DMS 273 treated with DMSO at 0.1 percent for 48 hours (cell line): ENCODE measurements around the gene SLC48A1.
"Not testable (repeated sequence)": the region's sequence is repeated elsewhere in the genome, so short reads cannot be mapped to it uniquely, and the experiment has no call there.

Source experiments
- DNase-seq: peaks from one replicate; lab custom pipeline; 2025; lab: John Stamatoyannopoulos, UW

The SLC48A1 gene

DNA sequence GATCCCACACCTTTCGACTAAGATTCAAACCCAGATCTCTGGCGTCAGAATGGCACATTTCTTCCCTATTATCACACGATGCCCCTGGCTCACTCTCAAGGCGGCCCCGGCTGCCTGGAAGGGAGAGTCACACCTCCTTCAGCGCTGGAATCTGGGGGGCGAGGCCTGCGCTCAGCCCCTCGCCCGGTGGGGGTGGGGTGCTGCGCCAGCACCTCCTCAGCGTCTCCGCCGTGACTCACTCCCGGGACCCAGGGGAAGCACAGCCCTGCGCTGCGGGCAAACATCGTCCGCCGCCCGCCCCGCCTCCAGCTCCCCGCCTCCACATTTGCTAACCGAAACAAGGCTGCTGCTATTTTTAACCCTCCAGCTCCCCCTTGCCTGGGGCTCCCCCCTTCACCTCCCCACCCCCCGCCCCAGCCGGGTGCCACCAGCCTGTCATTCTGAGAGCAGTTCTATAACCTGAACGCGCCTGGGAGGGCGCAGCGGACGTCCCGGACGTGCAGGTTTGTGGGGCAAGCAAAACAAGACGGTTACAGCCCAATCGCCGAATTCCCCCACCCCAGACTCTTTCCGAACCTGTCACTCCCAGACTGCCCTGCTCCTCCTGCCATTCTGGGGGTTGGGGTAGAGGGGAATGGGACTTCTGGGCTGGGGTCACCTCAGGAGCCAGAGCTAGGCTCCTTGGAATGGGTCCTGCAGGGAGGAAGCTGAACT lies 39.9 kb downstream of the SLC48A1 start:
- no peak for DNase-seq

DNA sequence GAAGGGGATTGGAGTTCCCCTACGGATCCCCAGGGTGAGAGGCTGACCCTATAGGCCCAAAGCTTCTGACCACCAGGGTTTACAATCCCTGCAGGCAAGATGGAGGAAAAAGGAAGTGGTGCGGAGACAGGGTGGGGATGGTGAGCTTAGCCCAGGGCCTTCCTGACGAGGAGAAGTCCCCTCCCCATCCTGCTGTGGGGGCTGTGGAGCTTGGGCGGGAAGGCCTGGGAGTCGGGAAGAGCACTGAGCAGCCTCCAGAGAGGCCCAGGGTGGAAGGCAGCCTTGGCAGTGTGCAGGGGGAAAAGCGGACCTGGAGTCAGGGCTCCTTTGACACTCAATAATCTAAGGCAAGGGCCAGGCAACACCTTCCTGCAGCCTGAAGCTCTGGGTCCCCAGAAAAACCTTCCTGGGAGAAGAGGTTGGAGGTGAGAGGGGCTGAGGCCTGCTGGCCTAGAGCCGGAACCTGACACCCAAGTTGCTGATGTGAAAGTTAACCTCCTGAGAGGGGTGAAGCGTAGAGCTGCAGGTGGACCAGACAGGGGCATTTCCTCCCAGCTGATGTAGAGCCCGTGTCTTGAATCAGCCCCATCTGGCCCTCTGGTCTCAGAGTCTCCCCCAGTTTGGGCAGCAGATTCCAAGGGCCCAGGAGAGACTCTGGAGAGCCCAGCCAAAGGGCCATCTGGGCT lies 40.6 kb downstream of the SLC48A1 start:
- no peak for DNase-seq

DNA sequence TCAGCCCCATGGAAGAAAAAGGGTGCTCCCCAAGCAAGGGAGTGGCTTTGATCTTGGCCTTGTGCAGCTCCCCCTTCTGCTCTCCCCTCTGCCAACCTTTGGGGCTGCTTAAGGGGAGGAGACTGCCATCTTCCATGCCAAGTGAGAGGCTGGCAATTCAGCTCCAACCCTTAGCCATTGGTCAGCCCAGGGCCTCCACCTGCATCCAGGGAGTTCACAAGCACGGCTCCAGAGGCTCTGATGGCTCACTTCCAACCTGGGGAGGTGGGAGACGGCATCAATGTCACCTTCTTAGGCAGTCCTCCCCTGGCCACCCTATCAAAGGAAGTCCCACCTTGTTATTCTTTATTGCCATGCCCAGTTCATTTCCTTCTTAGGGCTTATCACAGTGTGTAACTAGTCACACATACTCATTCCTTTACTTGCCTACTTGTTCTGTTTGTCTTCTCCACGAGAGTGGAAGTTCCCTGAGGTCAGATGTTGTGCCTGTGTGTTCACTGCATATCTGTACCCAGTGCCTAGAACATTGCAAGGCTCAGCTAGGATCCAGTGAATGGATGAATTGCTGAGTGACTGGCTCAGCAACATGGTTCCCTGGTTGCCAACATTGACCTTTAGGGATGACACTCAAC lies 41.6 kb downstream of the SLC48A1 start:
- DNase-seq, result no peak

DNA sequence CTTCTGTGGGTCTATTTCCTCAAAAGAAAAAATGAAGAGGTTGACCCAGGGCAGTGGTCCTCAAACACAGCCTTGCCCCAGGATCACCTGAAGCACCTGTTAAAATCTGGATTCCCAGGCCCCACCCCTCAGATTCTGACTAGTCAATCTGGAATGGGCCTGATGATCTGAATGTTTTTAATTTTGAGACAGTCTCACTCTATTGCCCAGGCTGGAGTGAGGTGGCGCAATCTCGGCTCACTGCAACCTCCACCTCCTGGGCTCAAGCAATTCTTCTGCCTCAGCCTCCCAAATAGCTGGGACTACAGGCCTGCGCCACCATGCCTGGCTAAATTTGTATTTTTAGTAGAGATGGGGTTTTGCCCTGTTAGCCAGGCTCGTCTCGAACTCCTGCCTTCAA lies 42.4 kb downstream of the SLC48A1 start:
- DNase-seq, result not testable (repeated sequence)

DNA sequence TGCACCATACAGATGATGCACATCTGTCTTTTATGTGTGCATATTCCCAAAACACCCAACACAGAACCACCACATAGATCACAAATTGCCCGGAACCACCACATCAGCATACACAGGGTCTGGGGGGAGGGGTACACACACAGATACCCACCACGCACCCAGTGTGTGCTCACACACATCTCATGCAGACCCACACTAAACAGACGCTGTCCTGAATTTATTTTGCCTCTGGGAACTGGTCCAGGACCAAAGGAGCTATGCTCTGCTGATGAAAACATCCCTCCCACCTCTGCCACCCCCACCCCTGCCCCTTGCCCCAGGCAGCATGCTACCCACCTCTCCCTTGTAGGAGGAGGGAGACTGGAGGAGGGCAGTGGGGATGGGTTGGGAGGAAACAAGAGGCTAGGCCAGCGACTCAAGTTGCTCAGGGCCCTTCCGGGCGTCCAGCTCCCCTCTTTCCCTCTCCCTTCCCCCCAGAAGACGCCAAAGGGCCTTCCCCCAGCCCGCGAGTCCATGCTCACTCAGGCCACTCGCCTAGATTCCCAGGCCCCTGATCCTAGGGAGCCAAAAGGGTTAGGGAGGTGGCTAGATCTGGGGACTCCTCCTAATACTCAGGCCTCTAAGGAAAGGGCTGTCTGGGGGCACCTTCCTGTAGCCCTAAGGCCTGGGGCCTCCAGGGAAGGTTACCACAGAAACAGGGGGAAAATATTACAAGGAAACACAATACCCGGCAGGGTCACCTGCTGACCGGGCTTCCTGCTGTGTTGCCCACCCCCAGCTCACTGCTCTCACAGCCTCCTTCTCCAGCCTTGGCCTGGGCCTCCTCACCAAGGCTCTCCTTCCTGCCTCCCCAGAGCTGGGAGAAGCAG lies 43.6 kb downstream of the SLC48A1 start:
- no peak for DNase-seq

DNA sequence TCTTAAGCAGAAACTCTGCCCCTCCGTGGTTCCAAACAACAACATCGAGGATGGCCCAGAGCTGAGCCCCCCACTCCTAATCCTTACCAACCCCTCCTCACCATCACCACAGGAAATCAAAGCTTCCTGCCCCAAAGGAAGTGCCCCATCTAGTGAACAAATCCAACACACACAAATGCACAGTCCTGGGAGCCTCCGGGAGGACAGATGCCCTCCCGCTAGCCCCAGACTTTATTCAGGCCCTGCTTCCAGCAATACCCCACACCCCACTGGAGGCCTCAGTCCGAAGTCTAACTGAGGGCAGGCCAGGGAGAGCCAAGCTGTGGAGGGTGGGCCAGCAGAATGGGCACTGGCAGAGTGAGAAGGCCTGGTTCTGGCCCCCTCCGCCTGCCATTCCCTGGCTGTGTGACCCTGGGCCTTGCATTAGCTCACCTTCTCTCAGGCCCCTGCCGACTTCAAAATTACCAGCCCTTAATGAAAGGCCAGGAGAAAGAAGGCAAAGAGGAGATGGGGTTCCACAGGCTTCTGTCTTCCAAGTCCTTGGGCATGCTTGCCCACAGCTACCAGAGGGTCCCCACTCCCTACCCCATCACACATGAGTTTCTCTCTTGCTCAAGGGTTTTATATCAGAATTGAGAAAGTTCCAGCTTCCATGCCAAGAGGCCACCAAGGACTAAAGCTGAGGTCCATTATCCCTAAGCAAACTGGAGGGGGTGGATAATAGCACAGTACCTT lies 44.4 kb downstream of the SLC48A1 start:
- no peak for DNase-seq

DNA sequence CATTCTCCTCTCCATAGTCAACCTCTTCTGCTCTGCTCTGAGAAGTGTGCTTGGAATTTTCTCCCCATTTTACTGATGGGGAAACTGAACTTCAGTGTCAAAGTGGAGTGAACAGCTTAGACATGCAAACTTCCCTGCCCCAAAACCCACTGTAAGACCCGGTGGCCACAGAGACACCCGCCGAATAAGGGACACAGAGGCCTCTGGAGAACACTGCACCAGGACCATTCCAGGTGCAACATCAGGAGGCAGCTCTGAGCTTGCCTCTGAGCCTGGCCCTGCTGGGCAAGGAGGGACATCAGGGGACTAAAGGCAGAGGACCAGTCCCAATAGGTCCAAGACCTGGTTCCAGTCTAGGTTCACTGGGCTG lies 45.0 kb downstream of the SLC48A1 start:
- no peak for DNase-seq

DNA sequence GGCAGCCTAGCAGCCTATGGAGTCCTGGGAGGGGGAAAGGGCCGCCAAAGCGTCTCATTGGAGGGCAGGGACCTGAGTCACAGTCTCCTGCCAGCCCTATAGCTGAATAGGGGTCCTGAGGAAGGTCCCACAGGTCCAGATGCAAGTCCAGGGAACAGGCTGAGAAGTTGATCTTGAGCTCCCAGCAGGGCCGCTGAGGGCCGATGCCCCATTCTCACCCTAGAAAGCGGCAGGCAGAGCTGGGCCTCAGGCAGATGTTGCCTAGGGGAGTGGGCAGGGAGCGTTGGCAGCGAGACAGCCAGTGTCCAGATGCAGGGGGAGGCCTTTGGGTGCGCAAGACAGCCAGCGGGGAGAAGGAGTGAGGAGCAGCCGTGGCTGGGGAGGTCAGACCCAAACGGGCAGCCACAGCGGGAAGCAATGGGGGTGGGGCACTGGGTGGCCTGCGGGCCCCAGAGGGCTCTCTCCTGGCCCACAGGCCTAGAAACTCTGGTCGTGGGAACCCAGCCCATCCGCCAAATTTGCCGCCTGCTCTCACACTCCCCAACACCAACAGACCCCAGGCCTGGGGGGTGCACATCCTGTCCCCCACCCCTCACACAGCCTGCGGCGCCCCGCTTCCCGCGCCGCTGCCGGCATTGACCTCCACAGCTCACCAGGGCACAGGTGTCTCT lies 45.6 kb downstream of the SLC48A1 start:
- no peak for DNase-seq

DNA sequence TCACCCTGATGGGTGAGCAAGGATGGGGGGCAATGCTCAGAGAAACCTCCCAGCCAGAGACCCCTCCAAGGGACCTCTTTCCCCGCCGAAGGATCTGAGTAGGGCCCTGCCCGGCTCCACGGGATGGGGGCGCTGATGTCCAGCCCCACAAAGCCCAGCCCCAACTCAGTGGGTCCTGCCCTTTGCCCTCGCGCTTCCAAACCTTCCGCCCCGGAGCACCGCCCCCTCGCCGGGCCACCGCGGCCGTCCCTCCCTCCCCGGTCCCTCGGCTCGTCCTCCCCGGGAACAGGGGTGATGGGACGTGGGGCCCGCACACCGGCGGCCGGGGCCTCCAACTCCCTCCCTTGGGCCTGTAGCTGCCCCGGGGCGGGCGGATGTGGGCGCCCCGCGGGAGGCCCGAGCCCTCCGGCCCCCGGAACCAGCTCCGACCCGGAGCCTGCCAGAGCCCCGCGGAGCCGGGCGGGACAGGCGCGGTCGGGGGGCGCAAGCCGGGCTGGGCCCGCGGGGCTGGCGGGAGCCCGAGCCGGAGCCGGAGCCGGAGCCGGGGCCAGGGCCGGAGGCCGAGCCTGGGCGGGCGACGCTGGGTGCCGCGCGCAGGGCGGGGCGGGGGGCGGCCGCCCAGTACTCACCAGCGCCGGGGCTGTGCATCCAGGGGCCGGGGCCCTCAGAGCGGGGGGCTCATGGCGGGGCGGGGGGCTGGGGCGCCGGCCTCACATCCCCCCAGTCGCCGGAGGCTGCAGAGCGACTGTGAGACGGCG lies 46.3 kb downstream of the SLC48A1 start:
- no peak for DNase-seq

DNA sequence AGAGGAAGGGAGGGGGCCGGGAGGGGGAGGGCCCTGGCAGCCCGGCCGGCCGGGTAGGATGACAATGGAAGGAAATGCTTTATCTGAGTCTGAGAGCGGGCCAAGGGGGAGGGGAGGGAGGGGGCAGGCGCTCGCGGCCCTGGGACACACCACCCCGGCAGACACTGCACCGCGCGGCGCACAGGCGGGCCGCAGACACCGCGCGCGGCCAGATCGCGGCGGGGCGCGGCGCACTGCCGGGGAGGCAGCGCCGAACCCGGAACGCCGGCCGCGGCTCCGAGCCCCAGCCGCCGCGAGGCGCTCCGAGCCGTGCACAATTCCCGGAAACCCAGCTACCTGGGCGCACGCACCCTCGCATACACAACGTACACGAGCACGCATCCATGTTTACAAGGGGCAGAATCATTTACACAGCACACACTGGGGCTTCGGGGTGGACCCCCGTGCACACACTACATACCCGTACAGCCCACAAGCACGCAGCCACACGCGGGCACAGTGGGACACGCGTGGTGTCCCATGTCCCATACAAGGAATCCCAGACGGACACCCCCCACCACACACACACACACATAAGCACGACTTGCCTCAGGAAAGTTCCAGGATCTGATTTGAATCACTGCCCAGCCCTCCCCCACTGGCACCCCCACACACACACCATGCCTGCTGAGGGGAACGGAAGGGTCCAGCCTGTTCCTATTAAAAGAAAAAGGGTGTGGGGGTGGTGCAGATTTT lies 47.0 kb downstream of the SLC48A1 start, which contains the start of gene HDAC7:
HDAC7 (minus strand) TSS at position 8 of the 735 bp plus-strand sequence. CDS start 118 bp downstream, outside the sequence.
- no peak for DNase-seq

DNA sequence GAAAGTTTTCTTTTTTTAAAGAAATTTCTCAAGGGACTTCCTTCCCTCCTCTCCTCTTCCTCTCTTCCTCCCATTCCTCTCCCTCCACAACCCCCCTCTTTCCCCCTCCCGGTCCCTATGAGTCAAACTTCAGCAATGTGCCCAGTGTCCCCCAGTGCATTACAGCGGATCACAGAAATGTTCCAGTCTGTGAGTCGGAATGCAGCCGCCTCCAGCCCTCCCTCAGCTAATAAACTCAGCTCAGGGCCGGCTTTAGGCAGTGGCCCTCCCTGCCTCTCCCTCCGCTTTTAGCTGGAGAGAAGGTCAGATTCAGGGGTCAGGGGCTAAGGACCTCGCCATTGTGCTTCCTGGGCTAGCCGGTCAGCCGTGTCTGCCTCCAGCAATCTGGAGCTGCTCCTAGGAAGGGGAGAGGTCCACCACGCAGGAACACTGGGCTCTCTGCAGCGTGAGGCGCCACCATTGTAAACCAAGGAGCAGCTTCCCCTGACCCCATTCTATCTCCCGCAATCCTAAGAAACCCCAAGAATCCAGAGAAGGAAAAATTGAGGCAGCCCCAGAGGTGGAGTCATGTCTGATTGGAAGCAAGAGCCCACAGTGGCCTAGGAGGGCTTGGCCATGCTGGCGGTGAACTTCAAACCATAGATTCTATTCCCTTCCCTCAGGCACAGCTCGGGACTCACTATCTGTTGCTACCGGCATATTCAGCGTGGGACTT lies 47.8 kb downstream of the SLC48A1 start:
- no peak for DNase-seq

DNA sequence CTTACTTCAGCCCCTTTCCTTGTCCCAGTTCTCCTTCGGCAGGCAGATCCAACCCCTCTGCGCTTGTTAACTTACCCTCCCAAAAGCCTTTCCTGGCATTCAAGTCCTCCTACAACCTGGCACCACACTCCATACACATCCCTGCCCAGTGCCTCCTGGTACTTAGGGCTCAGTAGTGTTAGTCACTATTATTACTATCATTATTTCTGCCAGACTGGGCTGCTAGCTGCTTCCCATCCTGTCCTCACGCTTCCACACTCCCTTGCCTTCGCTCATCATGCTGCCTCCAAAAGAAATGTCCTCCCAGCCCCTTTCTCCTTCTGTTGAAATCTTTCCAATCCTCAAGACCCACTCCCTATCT lies 48.3 kb downstream of the SLC48A1 start:
- no peak for DNase-seq

DNA sequence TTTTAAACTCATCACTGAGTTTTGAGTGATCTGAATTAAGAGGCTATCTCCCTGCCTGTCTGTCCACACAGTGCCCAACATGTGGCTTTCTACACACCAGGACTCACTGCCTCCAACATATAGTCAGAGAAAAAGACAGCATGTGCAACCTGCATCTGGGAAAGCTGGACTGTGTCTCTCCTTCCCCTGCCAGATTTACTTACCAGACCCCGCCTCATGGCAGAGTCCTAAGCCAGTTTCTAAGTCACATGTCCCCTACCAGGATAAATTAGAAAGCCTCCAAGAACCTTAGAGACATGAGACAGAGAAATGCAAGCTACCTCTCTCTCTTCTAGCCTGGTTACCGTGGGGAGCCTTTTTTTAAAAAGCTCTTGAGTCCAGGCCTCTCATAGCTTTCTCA lies 49.4 kb downstream of the SLC48A1 start:
- DNase-seq, result no peak

DNA sequence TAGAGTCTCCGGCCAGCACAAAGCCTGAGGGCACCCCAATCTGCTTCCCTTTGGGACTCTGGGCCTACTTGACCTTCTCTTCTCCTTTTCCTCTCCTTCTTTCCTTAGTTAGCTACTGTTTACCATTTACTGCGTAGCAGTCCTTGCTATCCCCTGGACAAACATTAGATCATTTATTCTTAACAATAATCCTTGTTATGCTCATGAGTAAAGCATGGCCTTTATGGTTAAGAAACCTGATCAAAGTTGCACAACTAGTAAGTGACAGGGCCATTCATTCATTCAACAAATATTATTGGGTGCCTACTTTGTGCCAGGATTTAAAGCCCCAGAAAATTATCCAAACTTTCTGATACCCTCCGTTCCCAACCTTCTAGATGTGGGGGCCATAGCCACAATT lies 49.8 kb downstream of the SLC48A1 start:
- no peak for DNase-seq

DNA sequence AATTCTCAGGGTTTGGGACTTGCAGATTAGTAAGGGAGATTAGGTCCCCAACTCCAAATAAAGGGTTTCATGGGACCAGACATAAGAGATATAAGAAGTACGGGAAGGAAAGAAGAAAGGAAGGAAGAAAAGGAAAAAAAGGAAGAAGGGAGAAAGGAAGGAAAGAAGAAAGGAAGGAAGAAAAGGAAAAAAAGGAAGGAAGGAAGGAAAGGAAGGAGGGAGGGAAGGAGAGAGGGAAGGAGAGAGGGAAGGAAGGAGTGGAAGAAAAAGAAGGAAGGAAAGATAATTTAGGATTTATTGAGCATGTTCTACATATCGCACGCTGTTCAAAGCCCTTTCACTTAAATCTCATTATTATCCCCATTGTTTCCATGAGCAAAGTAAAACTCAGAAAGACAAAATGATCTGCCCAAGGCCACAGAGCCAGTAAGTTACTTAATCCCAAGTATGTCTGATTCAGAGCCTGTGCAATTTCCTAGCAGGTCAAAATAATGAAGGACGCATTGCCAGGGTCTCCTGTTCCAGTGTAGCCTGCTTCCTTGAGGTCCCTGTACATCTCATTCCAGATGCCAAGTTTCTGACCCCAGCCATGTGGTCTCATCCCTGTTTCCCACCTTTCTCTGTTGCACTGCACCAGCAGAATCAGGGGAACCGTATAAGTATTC lies 50.5 kb downstream of the SLC48A1 start:
- DNase-seq, result no peak

DNA sequence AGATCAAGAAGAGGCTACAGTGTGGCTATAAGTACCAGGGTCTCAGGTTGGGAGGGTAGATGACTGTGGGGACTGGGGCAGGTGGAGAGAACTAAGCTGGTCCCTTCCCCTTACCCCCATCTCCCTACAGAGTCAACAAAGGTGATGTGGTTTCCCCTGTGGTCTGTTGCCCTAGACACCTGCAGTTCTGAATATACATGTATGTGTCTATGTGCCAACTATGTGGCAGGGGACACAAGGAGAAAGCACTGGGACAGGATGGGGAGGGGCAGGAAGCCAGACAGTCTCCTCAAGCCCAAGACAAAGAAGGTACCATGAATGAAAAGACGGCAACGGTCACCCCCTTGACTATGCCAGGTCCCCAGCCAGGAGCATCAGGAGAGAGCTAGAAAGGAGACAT lies 51.2 kb downstream of the SLC48A1 start:
- DNase-seq, result no peak

DNA sequence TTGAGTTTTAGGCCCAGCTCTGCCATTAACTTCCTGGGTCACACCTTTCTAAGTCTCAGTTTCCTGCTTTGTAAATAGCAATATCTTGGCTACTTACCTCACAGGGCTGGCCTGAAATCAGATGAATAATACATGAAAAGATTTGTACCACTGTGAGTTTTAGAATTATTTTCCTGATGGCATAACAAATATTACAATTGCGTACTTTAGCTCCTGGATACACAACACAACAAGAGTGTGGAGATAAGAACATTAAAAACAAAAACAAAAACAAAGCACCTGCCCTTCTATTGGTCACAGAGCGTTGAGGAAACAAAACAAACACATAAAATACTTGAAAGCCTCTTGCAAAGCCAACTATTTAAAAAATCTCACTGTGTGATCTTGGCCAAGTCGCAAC lies 51.6 kb downstream of the SLC48A1 start:
- DNase-seq, result no peak

DNA sequence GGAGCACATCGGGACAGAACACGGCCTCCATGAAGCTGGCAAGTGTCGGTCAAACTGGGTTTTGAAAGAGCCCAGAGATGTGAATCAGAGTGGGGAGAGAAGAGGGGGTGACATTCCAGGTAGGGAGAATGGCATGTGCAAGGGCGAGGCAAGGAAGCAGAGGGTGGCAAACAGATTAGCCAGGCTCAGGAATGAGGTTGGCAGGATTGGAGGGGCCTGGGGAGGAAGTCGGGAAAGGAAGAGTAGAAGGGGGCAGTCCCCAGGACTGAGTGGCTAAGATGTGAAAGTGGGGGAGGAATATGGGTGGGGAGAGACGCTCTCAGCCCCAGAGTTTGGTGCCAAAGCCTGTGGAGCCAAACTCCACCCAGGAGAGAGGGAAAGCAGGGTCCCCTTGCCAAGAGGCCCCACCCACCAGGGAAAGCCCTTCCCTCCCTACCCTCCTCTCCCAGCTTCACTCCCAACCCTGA lies 52.2 kb downstream of the SLC48A1 start:
- DNase-seq, result no peak
